ENCODE data around the gene SHB. TPM values are rescaled to one million over a fixed set of nuclear protein-coding genes. Genes with fewer than 3 reads are reported as not detected.

Gene SHB
- total RNA-seq, 1 donor from 2014 or later = 34.0 TPM

GRCh38 chr9:38086496-38086895 lies 17.5 kb upstream of the SHB start:
- ATAC-seq = no peak

DNA sequence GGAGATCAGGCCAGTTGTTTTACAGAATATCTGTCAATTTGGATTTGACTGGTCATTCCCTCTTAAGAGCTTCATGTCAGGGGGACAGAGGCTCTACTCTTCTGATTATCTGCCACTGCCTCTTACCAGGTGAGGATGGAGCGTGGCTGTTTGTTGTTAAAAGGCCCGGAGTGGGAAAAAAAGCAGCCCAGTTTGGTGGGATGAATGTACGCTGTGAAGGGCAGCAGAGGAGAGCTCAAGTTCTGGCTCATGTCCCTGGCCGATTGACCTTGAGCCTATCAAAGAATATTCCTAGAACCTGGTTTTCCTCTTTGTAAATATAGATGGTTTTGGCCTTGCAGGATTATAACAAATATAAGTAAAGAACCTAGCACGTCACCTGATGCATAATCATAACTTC lies 16.3 kb upstream of the SHB start:
- ATAC-seq = no peak

DNA sequence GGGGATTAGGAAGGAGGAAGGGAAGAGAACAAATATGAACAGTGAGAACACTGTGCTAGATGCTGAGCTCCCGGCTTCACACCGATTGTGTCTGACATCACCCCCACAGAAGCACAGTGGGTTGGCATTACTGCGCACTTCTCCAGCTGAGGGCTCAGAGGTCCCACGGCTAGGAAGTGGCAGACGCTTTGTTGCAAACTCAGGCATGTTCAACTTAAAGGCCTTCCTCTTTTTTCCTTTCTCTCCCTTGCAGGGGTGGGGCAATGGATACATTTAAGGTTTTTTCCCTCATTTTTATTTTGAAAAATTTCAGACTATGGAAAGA lies 15.5 kb upstream of the SHB start:
- ATAC-seq = no peak

- no peak for ATAC-seq
Observed at GRCh38 chr9:38083858-38084555, 15.0 kb upstream of the SHB start.

DNA sequence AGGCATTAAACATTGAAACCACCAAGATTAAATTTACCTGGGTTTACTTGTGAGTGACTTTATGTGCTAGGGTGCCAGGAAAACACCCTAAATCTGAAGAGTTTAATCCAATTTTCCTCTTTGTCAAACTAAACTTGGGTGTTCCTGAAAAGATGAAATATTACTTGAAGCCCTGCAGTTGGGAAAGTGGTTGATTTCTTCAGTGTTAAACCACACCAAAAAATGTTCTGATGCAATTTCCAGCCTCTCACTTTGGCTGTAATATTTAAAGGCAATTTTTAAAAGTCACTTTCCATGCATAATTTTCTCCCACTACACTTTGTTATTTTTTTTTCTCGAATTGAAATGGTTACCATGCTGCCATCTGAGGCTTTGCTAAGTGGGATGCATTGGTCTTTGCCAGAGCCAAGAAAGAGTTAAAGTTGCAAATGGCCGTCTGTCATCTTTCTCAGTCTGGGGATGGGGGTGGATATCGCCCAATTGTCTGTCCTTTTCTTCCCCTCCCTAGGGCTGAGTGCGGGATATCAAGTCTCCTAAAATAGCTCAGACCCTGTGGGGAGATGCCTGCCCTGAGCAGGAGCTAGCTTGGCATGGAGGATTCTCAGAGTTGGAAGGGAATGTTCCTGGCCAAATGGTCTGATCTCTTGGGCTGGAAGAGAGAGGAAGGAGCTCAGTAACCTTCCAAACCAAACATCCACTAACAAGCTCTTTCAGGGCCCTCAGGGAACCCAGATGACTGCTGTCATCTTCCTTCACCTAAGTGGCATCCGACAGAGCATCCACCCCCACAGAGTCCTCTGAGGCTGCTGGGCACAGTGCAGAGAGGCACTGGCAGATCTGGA lies 13.6 kb upstream of the SHB start:
- ATAC-seq = no peak

GRCh38 chr9:38081356-38082108 lies 12.5 kb upstream of the SHB start:
- ATAC-seq = no peak

DNA sequence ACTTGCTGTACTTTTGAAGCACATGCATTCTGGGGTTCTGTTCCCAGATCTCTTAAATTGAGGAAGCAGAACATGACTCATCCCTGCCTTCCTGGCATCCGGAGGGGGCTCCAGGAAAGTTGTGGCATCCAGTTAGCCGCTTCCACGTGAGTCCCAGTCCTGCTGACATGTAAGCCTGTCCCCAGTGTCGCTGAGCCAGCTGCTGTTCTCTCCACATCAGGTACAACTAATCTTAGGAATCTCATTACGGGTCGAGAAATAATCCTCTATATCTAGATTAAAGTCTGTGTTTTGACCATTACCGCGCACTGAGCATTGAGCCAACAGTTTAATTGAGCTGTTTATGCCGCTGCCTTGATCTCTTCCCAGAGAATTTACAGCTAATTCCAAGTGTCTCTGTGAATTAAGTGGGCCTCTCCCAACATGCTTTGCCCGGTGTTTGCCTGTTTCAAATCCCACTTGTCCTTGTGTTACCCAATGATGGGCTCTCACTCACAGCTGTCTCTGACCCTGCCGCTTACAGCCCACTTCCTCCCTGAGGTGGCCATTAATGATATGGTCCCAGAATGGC lies 10.5 kb upstream of the SHB start:
- peak; percentile 24 for ATAC-seq

GRCh38 chr9:38075272-38075671 lies 6.2 kb upstream of the SHB start:
- ATAC-seq = no peak

DNA sequence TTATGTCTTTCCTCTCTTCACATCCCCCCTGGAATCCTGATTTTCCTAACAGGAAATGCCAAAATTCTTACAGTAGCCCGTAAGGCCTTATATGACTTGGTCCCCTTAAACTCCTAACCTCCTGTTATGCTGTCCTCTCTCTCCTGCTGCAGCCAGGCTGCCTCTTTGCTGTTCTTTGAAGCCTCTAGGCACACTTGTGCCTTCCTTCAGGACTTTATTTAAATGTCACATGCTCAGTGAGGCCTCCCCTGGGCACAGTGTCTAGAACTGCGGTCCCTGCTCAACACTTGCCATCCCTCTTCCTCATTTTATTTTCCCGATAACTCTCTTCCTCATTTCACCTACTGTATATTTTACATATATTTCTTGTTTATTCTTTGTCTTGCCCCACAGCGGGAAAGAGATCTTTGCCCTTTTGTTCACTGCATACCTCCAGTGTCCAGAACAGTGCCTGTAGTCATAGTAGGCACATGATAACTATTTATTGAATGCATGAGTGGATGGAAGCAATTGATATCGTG lies 5.5 kb upstream of the SHB start:
- no peak for ATAC-seq

- ATAC-seq = no peak
Observed at GRCh38 chr9:38073882-38074281, 4.9 kb upstream of the SHB start.

- ATAC-seq = no peak
Observed at GRCh38 chr9:38071470-38072134, 2.6 kb upstream of the SHB start.

DNA sequence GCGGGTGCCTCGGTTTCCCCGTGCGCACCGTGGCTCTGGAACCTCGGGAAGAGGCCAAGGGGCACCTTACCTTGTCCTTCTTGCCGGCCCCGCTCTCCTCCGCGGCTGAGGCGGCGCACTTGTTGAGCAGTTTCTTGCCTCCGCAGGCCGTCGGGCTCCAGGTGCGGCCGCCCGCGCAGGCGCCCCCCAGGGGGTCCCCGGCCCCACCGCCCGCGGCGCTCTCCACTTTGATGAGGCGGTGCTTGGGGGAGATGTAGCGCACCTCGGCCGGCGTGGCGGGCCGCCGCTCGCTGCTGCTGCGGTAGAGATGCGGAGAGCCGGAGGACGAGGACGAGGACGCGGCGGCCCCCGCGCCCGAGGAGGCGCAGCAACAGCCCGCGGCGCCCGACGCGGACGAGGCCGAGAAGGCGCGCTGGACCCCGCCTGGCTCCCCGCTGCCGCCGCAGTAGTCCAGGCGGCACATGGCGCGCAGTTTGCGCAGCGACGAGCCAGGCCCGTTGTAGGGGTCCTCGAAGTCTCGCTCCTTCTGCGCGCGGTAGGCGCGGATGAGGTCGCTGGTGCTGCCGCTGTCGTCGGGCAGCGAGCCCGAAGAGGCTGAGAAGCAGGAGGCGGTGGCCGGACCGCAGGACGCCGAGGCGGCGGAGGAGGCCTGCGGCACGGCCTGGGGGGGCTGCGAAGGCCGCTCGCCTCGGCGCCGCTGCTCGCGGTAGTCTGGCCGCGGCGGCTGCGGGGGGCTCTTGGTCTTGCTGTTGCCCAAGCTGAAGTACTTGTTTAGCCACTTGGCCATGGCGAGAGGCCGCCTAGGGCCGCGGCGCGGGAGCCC lies 957 bp downstream of the SHB start:
- no peak for ATAC-seq

GRCh38 chr9:38066914-38067858 lies 1.8 kb downstream of the SHB start:
- peak; percentile 70 for ATAC-seq

GRCh38 chr9:38066197-38066913 lies 2.7 kb downstream of the SHB start:
- no peak for ATAC-seq

DNA sequence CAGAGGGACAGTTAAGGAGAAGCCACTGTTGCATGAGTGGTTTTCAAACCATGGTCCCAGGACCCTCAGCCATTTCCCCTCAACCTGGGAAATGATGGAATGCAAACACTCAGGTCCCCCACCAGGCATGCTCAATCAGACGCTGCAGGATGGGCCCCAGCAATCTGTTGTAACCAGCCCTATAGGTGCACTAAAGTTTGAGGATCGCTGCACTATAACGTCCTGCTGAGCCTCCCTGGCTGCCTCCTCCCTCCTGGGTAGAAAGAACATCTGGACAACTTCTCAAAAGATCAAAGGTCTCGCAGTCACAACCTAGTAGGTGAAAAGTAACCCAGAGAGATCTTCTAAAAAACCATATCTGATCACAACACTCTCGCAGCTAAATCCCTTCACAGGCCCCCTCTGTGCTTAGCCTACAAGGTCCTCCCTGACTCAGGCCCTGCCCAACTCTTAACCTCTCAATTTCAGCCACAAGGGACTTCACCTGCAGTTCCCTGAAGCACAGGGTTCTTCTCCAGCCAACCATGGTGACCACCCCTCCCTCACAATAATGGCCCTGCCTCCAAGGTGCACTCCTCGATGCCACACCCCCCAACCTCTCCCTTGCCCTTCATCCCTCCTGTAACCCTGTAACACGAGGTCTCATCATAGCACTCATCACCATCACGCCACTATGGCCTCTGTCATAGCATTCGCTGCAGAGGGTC lies 3.5 kb downstream of the SHB start:
- ATAC-seq = no peak

DNA sequence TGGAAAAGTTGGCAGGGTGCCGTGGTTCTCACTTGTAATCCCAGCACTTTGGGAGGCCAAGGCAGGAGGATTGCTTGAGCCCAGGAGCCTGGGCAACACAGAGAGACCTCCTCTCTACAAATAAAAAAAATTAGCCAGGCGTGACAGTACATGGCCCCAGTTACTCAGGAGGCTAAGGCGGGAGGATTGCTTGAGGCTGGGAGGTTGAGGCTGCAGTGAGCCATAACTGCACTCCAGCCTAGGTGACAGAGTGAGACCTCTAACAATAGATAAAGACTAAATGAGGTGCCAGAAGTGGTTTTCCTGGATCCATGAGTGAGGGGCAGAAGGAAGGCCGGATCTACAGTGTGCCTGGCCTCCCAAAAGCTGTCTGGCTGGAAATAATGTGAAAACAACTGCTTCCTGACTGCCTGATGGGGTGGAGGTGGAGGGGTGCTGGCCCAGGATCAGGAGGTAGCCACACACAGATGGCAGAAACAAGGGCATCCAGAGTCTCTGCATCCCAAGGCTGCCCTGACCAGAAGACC lies 4.1 kb downstream of the SHB start:
- ATAC-seq = no peak

DNA sequence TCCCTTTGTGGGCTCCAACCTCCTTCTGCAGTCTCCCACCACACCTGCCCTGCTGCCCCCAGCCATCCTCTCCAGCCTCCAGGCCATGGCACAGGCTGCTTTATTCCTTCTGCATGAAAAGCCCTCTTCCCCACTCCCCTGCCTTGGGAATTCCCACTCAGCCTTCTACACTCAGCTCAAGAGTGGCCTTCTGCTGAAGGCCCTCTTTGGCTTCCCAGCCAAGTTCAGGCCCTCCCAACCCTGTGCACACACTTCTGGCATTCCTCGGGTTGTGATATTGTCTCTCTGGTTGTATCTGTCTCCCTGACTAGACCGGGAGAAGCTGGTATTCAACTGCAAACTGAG lies 5.7 kb downstream of the SHB start:
- ATAC-seq = no peak

DNA sequence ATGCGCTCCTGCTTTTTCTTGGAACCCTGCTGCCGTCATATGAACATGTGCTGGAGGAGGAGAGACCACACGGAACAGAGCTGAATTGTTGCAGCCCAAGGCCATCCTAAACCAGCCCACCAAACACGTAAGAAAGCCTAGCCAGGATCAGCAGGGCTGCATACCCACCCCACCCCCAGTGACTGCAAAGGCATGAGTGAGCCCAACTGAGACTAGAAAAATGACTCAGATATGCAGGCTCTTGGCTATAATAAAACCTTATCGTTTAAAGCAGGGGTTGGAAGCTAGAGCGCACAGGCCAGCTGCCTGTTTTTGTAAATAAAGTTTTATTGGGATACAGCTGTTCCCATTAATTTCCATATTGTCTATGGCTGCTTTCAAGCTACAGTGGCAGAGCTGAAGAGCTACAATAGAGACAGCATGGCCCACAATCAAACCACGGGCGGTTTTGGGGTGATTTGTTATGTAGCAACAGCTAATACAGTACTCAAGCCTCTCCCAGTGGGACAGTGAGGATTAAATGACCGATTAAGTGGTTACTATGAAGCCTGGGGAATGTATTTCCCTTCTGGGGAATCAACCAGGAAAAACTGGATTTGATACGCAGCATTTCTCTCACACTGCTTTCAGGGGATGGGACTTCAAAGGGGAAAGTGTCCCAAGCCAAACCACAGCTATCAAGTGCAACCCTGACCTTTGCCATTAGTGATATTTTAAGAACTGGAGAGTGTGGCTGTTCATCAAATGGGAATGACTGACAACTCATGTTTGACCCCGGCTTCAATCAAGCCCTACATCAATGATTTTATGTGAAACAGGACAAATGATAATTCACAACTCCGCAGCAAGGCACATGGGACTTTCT lies 6.3 kb downstream of the SHB start:
- ATAC-seq = no peak
